H1 (cell line): ENCODE results near the gene RIPOR2. TPM values are rescaled to one million over a fixed set of nuclear protein-coding genes. Genes with fewer than 3 reads are reported as not detected.
A peak's percentile ranks its signal among the peaks of the same experiment; 100 is the strongest.

Experiments
- CTCF ChIA-PET: fragments of 300-600 bp; sonication (Branson Sonifier 250); formaldehyde crosslinking; loops from one replicate; lab custom pipeline; 2021; ENCODE audit not compliant: partially characterized antibody; lab: Charles Lee
- POLR2A ChIA-PET: fragments of 300-600 bp; sonication (Branson Sonifier 250); formaldehyde crosslinking; loops from one replicate; lab custom pipeline; 2021; ENCODE audit warnings: inconsistent platforms; ENCODE audit not compliant: partially characterized antibody; lab: Charles Lee
- DNase-seq, 2 experiments: peaks; one replicate each; pipeline versions ENCODE4 v3.0.0 to v3.0.0-alpha.2; 2010 to 2022; ENCODE audit warnings: low spot score in 2 of 2, low read depth in 1 of 2, mixed read lengths in 1 of 2
- FAIRE-seq: peaks from 2 replicates; lab custom pipeline; 2011; peaks lifted over from hg19 to GRCh38; lab: Jason Lieb, UNC
- H2AFZ ChIP-seq: 2 replicates; pipeline ENCODE4 v1.8.1; 2012; ENCODE audit warnings: low read length, inconsistent platforms
- H2AK5ac ChIP-seq: 2 replicates; pipeline ENCODE4 v1.6.1; 2013; ENCODE audit warnings: low read depth, low read length
- H2BK120ac ChIP-seq: replicated peaks from 2 replicates; pipeline ENCODE3; 2013; ENCODE audit warnings: low read depth, low read length, inconsistent platforms
- H2BK12ac ChIP-seq: 2 replicates; pipeline ENCODE4 v1.6.1; 2013; ENCODE audit warnings: low read depth, low read length
- H2BK15ac ChIP-seq: 2 replicates; pipeline ENCODE4 v1.6.1; 2013; ENCODE audit warnings: low read length
- H2BK20ac ChIP-seq: 2 replicates; pipeline ENCODE4 v1.6.1; 2013; ENCODE audit warnings: low read length
- H2BK5ac ChIP-seq: 2 replicates; pipeline ENCODE4 v1.6.1; 2013; ENCODE audit warnings: low read depth, low read length
- H3K14ac ChIP-seq: 2 replicates; pipeline ENCODE4 v1.6.1; 2013; ENCODE audit warnings: inconsistent platforms; ENCODE audit not compliant: insufficient read length
- H3K18ac ChIP-seq: 2 replicates; pipeline ENCODE4 v1.6.1; 2013; ENCODE audit warnings: low read length; ENCODE audit errors: extremely low read depth
- H3K23ac ChIP-seq: 2 replicates; pipeline ENCODE4 v1.6.1; 2013; ENCODE audit warnings: inconsistent platforms; ENCODE audit not compliant: insufficient read length
- H3K23me2 ChIP-seq: 2 replicates; pipeline ENCODE4 v1.6.1; 2013; ENCODE audit warnings: low read depth, low read length
- H3K27ac ChIP-seq: 2 replicates; pipeline ENCODE4 v1.6.1; 2011; ENCODE audit warnings: low read depth, low read length, inconsistent platforms
- H3K27me3 ChIP-seq, 4 experiments: replicated peaks in 1 of 4; 1 replicate in 1 of 4; 2 replicates in 3 of 4; pipeline versions ENCODE4 v1.6.1 to v1.8.1; 2011 to 2013; ENCODE audit warnings: low read length in 3 of 4, mild to moderate bottlenecking in 3 of 4, inconsistent platforms in 2 of 4, mixed read lengths in 2 of 4, moderate library complexity in 1 of 4; ENCODE audit not compliant: control insufficient read depth in 3 of 4, insufficient read depth in 3 of 4; ENCODE audit errors: extremely low read depth in 1 of 4
- H3K36me3 ChIP-seq, 4 experiments: 2 replicates each; pipeline versions ENCODE4 v1.6.1 to v1.8.1; 2011 to 2013; ENCODE audit warnings: mild to moderate bottlenecking in 4 of 4, low read length in 3 of 4, moderate library complexity in 2 of 4, control low read depth in 1 of 4, inconsistent platforms in 1 of 4; ENCODE audit not compliant: insufficient read depth in 4 of 4, control insufficient read depth in 2 of 4
- H3K4ac ChIP-seq: replicated peaks from 2 replicates; pipeline ENCODE3; 2013; ENCODE audit warnings: low read length, low read depth, mixed read lengths, inconsistent platforms; ENCODE audit not compliant: insufficient read length
- H3K4me1 ChIP-seq, 4 experiments: replicated peaks in 1 of 4; 1 replicate in 1 of 4; 2 replicates in 3 of 4; pipeline versions ENCODE4 v1.6.1 to v1.8.1; 2011 to 2013; ENCODE audit warnings: low read length in 3 of 4, inconsistent platforms in 2 of 4, mixed read lengths in 1 of 4; ENCODE audit not compliant: insufficient read depth in 4 of 4, control insufficient read depth in 3 of 4
- H3K4me2 ChIP-seq, 2 experiments: 2 replicates each; pipeline versions ENCODE4 v1.6.1 to v1.8.1; 2011 to 2013; ENCODE audit warnings: low read depth in 2 of 2, low read length in 2 of 2, control low read depth in 1 of 2, inconsistent platforms in 1 of 2, mild to moderate bottlenecking in 1 of 2; ENCODE audit not compliant: insufficient read depth in 1 of 2
- H3K4me3 ChIP-seq, 4 experiments: fragments of 200-600, 300-600 bp in 1 of 4; sonication (generic), shearing (Covaris generic), sonication (Bioruptor Twin) in 1 of 4; 2 replicates each; pipeline versions ENCODE4 v1.5.1 to v1.8.1; 2011 to 2016; ENCODE audit warnings: low read length in 4 of 4, low read depth in 3 of 4, control low read depth in 2 of 4, inconsistent platforms in 2 of 4, mild to moderate bottlenecking in 2 of 4, mixed read lengths in 1 of 4, moderate library complexity in 1 of 4; ENCODE audit not compliant: insufficient read depth in 2 of 4; ENCODE audit errors: extremely low read depth in 1 of 4
- H3K56ac ChIP-seq: replicated peaks from 2 replicates; pipeline ENCODE3; 2013; ENCODE audit warnings: low read depth, mild to moderate bottlenecking, mixed read lengths, low read length, inconsistent platforms; ENCODE audit not compliant: insufficient read length
- H3K79me1 ChIP-seq: 2 replicates; pipeline ENCODE4 v1.6.1; 2013; ENCODE audit warnings: low read depth, low read length, control low read depth
- H3K79me2 ChIP-seq, 2 experiments: 2 replicates each; pipeline versions ENCODE4 v1.6.1 to v1.8.1; 2012 to 2013; ENCODE audit warnings: low read length in 2 of 2, mild to moderate bottlenecking in 2 of 2, inconsistent platforms in 1 of 2; ENCODE audit not compliant: insufficient read depth in 2 of 2, control insufficient read depth in 1 of 2
- H3K9ac ChIP-seq, 4 experiments: replicated peaks in 1 of 4; 1 replicate in 1 of 4; 2 replicates in 3 of 4; pipeline versions ENCODE4 v1.6.1 to v1.8.1; 2011 to 2013; ENCODE audit warnings: low read depth in 3 of 4, low read length in 3 of 4, control low read depth in 2 of 4, mild to moderate bottlenecking in 2 of 4, moderate library complexity in 2 of 4, inconsistent platforms in 1 of 4; ENCODE audit errors: extremely low read depth in 1 of 4
- H3K9me3 ChIP-seq, 2 experiments: 2 replicates each; pipeline versions ENCODE4 v1.6.1 to v1.8.1; 2012 to 2013; ENCODE audit warnings: mild to moderate bottlenecking in 2 of 2, moderate library complexity in 2 of 2, control low read depth in 1 of 2, inconsistent platforms in 1 of 2, low read depth in 1 of 2, low read length in 1 of 2, mixed read lengths in 1 of 2; ENCODE audit not compliant: insufficient read depth in 2 of 2
- H4K20me1 ChIP-seq, 2 experiments: replicated peaks in 1 of 2; 2 replicates each; pipeline versions ENCODE3 to v1.8.1; 2011 to 2013; ENCODE audit warnings: inconsistent platforms in 2 of 2, low read length in 2 of 2, mild to moderate bottlenecking in 1 of 2; ENCODE audit not compliant: insufficient read depth in 2 of 2, control insufficient read depth in 1 of 2
- H4K5ac ChIP-seq: 2 replicates; pipeline ENCODE4 v1.6.1; 2013; ENCODE audit warnings: low read length, low read depth, mixed read lengths, inconsistent platforms; ENCODE audit not compliant: insufficient read length
- H4K8ac ChIP-seq: 2 replicates; pipeline ENCODE4 v1.8.0; 2013; ENCODE audit warnings: mild to moderate bottlenecking, moderate library complexity, low read length, inconsistent platforms; ENCODE audit not compliant: insufficient read depth; ENCODE audit errors: extremely low read depth
- H4K91ac ChIP-seq: replicated peaks from 2 replicates; pipeline ENCODE3; 2013; ENCODE audit warnings: low read length, mixed read lengths, inconsistent platforms; ENCODE audit not compliant: insufficient read length
- ATF2 ChIP-seq: IDR thresholded peaks from 2 replicates; pipeline ENCODE4 v1.6.1; 2012; ENCODE audit warnings: low read length, inconsistent platforms
- BRCA1 ChIP-seq: IDR thresholded peaks from 2 replicates; pipeline ENCODE4 v1.6.1; 2012; ENCODE audit warnings: low read depth, low read length, improper control_type of control experiment
- JUN ChIP-seq: IDR thresholded peaks from 2 replicates; pipeline ENCODE4 v1.6.1; 2011; ENCODE audit warnings: low read depth, mild to moderate bottlenecking, improper control_type of control experiment, low read length
- MAFK ChIP-seq: IDR thresholded peaks from 2 replicates; pipeline ENCODE4 v1.6.1; 2012; ENCODE audit warnings: low read depth, mild to moderate bottlenecking, improper control_type of control experiment, low read length
- PHF8 ChIP-seq: fragments of 200-600 bp; sonication (generic); conservative IDR thresholded peaks from 2 replicates; pipeline ENCODE4 v1.7.1; 2012; ENCODE audit warnings: low read depth, mild to moderate bottlenecking, inconsistent platforms, low read length, moderate library complexity
- POLR2A ChIP-seq, 2 experiments: IDR thresholded peaks; 1 replicate in 1 of 2; 2 replicates in 1 of 2; pipeline ENCODE4 v1.6.1; 2011; ENCODE audit warnings: low read depth in 2 of 2, low read length in 2 of 2, mild to moderate bottlenecking in 2 of 2; ENCODE audit errors: control extremely low read depth in 1 of 2
- POLR2AphosphoS5 ChIP-seq: IDR thresholded peaks from 2 replicates; pipeline ENCODE4 v1.6.1; 2011; ENCODE audit warnings: low read depth, low read length
- TAF1 ChIP-seq: IDR thresholded peaks from 2 replicates; pipeline ENCODE4 v1.6.1; 2011; ENCODE audit warnings: mild to moderate bottlenecking, low read depth, low read length
- TEAD4 ChIP-seq: IDR thresholded peaks from 2 replicates; pipeline ENCODE4 v1.6.1; 2012; ENCODE audit warnings: low read depth, low read length, inconsistent platforms, mixed read lengths
- WGBS, 2 experiments: shearing (Covaris generic) in 1 of 2; methylation state at CpG; one replicate each; pipeline versions ENCODE4 v1.1.6 to v1.1.7; 2013 to 2015; ENCODE audit warnings: low lambda C conversion rate in 2 of 2, mixed read lengths in 2 of 2, inconsistent platforms in 1 of 2, low coverage in 1 of 2, missing lambda C conversion rate in 1 of 2; ENCODE audit not compliant: insufficient replicate concordance in 2 of 2, insufficient coverage in 1 of 2, insufficient read length in 1 of 2; ENCODE audit errors: extremely low coverage in 1 of 2, missing lambda C conversion rate in 1 of 2; 5-methylcytosine and 5-hydroxymethylcytosine counted together
- polyA plus RNA-seq, 7 experiments: library from polyadenylated mRNA; depleted of rRNA in 3 of 7; stranded (reverse) in 5 of 7; unstranded in 2 of 7; fragments of >200 nt in 5 of 7; fragments of 200-250 nt in 2 of 7; gene quantifications; 1 replicate in 5 of 7; 2 replicates in 1 of 7; 4 replicates in 1 of 7; pipeline versions ENCODE4 v1.2.1 to v1.2.3, GENCODE V29; 2011 to 2013; ENCODE audit warnings: missing spikeins in 2 of 7, mixed read lengths in 2 of 7
- total RNA-seq: library from RNA; stranded (reverse); fragmentation: NEBNext Ultra II Directional; extraction: Animal tissue kit (Norgen Biotek cat#: 25700); gene quantifications from 2 replicates; pipeline ENCODE4 v1.2.1, GENCODE V29; 2021

RIPOR2 gene
- total and polyA plus RNA-seq, 2 of the 8 experiments (the other 6 are each of a cell fraction or from before 2014, with no cell fraction given): 16.7 to 45.6 TPM

GRCh38 chr6:24876499-24877465 lies 59.0 kb downstream of the RIPOR2 start:
- Histone ChIP-seq H2BK120ac (peak overlapping the region; percentile 45), H3K56ac (no peak overlapping the region), H3K14ac (no peak overlapping the region), H3K23me2 (peaks cover 2% of the 10 kb centered on the region; the same call in 1 of the 2 replicates), H3K79me1 (no peaks in the 10 kb centered on the region), H3K36me3 (peaks cover 2 to 14% (median 5%) of the 10 kb centered on the region in 4 experiments; a peak in 4 of 8 replicates), H3K4me2 (peak overlapping the region; percentile 64 to 73), H2AFZ (peak overlapping the region; percentile 37; the same call in 1 of the 2 replicates), H2BK20ac (peak overlapping the region; percentile 40), H4K8ac (no peak overlapping the region), H3K9ac (peak overlapping the region in 3 of 4 experiments; percentile 17 to 59 (median 25); a peak in 3 of 7 replicates), H3K18ac (peak overlapping the region; percentile 7; the same call in 1 of the 2 replicates), H2BK15ac (no peak overlapping the region), H3K23ac (no peak overlapping the region), H3K27ac (peak overlapping the region; percentile 78), H3K27me3 (no peaks in the 10 kb centered on the region), H3K4me3 (peak overlapping the region in 3 of 4 experiments; percentile 15 to 48 (median 21); a peak in 5 of 8 replicates), H4K5ac (peak overlapping the region; percentile 20), H3K9me3 (no peaks in the 10 kb centered on the region), H2BK5ac (peak overlapping the region; percentile 82), H3K4ac (no peak overlapping the region), H2AK5ac (0 out of 2 replicates have a peak overlapping the region, but pooled peaks have one; percentile 42), H2BK12ac (peak overlapping the region; percentile 76), H4K91ac (peak overlapping the region; percentile 32), H3K79me2 (no peaks in the 10 kb centered on the region), H4K20me1 (no peaks in the 10 kb centered on the region), H3K4me1 (peaks cover 0 to 31% (median 16%) of the 10 kb centered on the region in 4 experiments; a peak in 6 of 7 replicates)
- 34% methylated on average over 11 of the region's 11 CpGs; no CpG with 5 or more reads in 1 of the 2 experiments for WGBS, 2 experiments
- peak; percentile 99 for FAIRE-seq
- CTCF ChIA-PET: interaction anchor here (0.7 to 4.7 kb wide), 12 partner anchors 12 to 517 kb away, joined by 3 to 25 read pairs (median 6); no protein-coding TSS in a partner anchor
- DNase-seq: peak in 1 of 2 experiments; percentile 66
- POLR2A ChIA-PET: interaction anchor here (0.7 to 1.5 kb wide), 13 partner anchors 9 to 142 kb away, joined by 3 to 8 read pairs (median 3); no protein-coding TSS in a partner anchor
- TF ChIP-seq TEAD4 (peak; percentile 95), TAF1 (peak; percentile 75), ATF2 (no peak), MAFK (peak; percentile 69; the same call in 1 of the 2 replicates), PHF8 (0 out of 2 replicates have a peak, but pooled peaks have one; percentile 17), BRCA1 (no peak), JUN (peak; percentile 71; the same call in 1 of the 2 replicates), POLR2AphosphoS5 (peak; percentile 79), POLR2A (IDR thresholded peaks at IDR 0.05; ENCODE audit: control extremely low read depth in 1 of 2, low read depth in 2 of 2, low read length in 2 of 2) (peak; percentile 66 to 83)
